ENCODE data around the gene ASF1B.
"Not testable (repeated sequence)": the region's sequence is repeated elsewhere in the genome, so short reads cannot be mapped to it uniquely, and the experiment has no call there.

The ASF1B gene

DNA sequence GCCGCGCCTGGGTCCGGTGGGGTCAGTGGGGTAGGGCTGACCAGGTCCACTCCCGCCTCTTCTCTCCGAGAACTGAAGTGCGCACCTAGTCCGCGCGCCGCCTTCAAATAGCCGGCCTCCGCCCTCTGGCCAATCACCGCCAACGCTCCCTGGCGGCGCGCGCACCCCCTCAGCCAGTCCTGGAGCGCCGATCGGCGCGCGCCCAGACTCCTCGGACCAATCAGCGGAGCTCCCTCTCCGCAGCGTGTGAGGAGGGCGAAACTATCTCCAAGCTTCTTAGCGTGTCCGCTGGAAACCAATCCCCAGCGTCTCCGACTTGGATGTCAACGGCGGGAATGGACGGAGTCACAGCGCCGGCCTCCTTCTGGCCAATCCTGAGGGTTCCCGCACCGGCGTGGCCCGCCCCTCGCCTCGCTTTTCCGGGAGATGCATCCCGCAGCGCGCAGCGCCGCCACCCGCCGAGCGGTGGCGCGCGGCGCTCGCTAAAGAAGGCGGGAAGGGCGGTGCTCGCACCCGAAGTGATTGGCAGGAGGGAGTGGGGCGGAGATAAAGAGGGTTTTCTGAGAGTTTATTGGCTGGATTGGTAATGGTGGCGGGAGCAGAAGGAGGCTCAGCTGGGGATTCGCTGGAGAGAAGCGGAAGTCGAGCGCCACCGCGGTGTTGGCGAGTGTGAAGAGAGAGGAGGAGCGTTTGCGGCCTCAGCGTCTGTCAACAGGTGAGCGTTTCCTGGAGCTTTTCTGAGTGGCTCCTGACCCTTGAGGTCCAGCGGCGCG is at the start of gene ASF1B:
Gene ASF1B (minus strand): TSS at position 81 of the 773 bp plus-strand sequence. CDS start 133 bp downstream, outside the sequence.
- peak; percentile 96 for DNase-seq

- DNase-seq, result not testable (repeated sequence)
Observed at GRCh38 chr19:14185691-14186090, 49.3 kb upstream of the ASF1B start.

DNA sequence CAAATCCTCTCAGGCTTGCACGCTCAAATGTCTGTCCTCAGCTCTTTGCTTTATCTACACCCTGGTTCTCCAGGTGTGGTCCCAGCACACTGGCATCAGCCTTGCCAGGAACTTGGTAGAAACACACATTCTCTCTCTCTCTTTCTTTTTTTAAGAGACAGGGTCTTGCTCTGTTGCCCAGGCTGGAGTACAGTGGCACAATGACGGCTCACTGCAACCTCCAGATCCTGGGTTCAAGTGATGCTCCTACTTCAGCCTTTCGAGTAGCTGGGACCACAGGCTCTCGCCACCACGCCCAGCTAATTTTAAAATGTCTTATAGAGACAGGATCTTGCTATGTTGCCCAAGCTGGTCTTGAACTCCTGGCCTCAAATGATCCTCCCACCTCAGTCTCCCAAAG is 48.8 kb upstream of the ASF1B start:
- DNase-seq, result no peak

GRCh38 chr19:14183741-14184350 is 47.5 kb upstream of the ASF1B start:
- no peak for DNase-seq

DNA sequence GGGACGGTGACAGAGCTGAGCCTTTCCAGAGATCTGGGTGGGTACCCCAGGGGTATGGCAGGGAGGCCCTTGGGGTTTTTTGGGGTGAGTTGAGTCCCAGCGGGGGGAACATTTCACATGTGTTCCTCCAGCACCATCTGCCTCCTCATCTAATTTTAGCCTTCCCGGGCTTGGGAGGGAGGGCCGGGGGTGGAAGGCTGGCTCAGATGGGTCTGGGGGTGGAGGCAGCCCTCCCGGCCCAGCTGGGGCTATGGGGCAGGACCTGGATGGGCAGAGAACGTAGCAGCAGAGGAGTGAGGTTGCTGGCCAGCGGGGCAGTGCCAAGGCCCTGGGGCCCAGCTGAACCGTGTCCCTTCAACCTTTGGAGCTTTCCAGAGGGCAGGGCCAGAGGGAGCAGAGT is 46.1 kb upstream of the ASF1B start:
- DNase-seq, result no peak

GRCh38 chr19:14181906-14182305 is 45.5 kb upstream of the ASF1B start:
- no peak for DNase-seq

DNA sequence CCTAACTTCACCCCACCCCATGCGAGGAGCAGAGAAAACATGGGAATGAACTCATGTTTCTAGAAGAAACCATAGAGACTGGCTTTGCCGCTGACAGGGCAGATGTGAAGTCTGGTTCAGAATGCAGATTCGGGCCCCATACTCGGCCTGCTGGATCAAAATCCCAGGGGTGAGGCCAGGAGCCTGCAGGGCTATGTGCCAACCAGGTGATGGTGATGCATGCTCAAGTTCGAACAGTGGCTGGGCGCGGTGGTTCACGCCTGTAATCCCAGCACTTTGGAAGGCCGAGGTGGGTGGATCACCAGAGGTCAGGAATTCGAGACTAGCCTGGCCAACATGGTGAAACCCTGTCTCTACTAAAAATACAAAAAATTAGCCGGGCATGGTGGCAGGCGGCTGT is 44.8 kb upstream of the ASF1B start:
- DNase-seq, result not testable (repeated sequence)

GRCh38 chr19:14177496-14178074 is 41.2 kb upstream of the ASF1B start:
- no peak for DNase-seq

DNA sequence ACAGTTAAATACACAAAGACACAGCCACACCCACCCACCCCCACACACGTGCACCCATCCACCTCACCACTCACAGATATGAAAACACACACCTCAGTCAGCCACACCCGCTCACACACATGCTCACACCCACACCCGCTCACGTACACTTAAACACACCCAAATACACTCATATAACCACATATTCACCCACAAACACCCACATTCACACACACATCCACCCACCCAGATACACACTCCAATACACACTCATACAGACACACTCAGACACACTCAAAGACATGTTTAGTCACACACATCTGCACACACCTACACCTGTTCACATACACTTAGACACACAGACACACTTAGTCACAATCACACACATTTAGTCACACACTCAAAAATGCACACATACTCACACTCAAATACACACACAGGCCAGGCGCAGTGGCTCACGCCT is 39.0 kb upstream of the ASF1B start:
- DNase-seq, result no peak

DNA sequence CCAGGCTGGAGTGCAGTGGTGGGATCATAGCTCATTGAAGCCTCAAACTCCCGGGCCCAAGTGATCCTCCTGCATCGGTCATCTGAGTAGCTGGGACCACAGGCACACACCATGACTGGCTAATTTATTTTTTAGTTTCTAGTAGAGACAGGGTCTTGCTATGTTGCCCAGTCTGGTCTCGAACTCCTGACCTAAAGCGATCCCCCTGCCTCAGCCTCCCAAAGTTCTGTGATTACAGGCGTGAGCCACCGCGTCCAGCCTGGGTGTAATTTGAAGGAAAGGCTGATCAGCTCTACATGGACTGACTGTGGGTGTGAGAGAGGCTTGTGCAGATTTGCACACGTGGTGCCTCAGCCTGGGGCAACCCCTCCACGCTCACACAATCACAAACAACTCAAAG is 38.5 kb upstream of the ASF1B start:
- no peak for DNase-seq

- DNase-seq, result no peak
Observed at GRCh38 chr19:14168993-14169392, 32.6 kb upstream of the ASF1B start.

- DNase-seq, result no peak
Observed at GRCh38 chr19:14168259-14168972, 32.0 kb upstream of the ASF1B start.

GRCh38 chr19:14167576-14168138 is 31.3 kb upstream of the ASF1B start:
- peak; percentile 68 for DNase-seq

DNA sequence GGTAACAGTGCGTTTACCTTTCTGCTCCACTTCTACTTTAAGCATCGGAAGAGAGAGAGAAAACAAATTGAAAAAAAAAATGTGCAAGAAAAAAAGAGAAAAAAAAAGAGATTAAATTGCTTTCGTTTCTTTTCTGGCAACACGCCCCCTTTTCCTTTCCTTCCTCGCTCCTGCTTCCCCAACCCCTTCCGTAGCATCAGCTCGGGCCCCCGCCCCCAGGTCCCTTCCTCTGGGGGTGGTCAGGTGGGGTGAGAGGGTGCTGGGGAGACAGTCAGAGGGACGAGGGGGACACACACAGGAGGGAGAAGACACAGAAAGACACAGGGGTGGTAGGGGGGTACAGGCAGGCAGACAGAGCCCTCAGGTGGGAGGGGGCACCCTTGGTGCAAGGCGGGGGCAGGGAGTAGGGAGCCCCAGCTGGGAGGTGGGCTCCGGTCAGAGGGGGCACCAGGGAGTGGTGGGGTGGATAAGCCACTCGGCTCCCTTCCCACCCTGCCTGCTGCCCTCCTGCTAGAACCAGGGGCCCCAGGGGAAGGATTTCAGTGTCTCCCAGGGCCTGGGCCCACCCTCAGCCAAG is 30.7 kb upstream of the ASF1B start:
- peak; percentile 62 for DNase-seq

- DNase-seq, result peak; percentile 61
Observed at GRCh38 chr19:14165990-14166830, 29.8 kb upstream of the ASF1B start.

GRCh38 chr19:14164724-14165493 is 28.5 kb upstream of the ASF1B start:
- no peak for DNase-seq

GRCh38 chr19:14164082-14164481 is 27.7 kb upstream of the ASF1B start:
- no peak for DNase-seq

DNA sequence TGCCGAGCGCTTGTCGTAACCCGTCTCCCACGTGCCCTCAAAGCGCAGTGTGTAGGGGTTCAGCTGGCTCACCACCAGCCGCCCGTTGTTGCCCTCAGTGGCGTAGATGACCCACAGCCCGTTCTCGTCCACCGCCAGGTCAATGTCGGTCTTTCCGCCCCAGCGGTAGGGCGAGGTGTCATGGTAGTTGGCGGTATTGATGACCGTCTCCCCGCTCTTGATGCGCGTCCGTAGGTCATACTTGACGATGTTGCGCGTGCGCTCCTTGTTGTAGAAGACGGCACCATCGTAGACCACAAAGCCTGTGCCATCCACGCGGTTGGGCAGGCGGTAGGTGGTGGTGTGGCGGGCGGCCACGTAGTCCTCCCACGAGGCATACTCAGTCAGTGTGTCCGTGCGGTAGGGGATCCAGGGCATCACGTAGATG is 26.5 kb upstream of the ASF1B start:
- DNase-seq, result no peak

- DNase-seq, result no peak
Observed at GRCh38 chr19:14161305-14161704, 24.9 kb upstream of the ASF1B start.

GRCh38 chr19:14160017-14160703 is 23.8 kb upstream of the ASF1B start:
- DNase-seq, result no peak

All from activated CD8-positive, alpha-beta memory T cell treated with anti-CD3 and anti-CD28 coated beads for 24 hours (primary cell).